Measurements from ENCODE around the gene ALDH3A2.

Gene ALDH3A2

GRCh38 chr17:19648475-19649273 lies at the start of gene ALDH3A2:
ALDH3A2 (plus strand) TSS chr17:19648751; CDS start chr17:19648972, 221 bp downstream.
- DNase-seq: peak; percentile 97

GRCh38 chr17:19610311-19610710 lies 38.2 kb upstream of the ALDH3A2 start:
- no peak for DNase-seq

DNA sequence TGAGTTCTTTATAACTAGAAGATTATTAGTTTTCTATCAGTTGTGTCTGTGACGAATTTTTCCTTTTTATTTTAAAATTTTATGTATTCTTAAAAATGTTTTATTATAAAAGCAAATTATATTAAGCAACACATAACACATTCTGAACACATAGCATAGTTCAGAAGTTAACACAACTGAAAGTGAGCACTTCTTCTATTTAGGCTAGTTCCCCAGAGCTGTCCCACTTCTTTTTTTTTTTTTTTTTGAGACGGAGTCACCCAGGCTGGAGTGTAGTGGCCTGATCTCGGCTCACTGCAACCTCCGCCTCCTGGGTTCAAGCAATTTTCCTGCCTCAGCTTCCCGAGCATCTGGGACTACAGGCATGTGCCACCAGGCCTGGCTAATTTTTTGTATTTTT lies 37.7 kb upstream of the ALDH3A2 start:
- no peak for DNase-seq

DNA sequence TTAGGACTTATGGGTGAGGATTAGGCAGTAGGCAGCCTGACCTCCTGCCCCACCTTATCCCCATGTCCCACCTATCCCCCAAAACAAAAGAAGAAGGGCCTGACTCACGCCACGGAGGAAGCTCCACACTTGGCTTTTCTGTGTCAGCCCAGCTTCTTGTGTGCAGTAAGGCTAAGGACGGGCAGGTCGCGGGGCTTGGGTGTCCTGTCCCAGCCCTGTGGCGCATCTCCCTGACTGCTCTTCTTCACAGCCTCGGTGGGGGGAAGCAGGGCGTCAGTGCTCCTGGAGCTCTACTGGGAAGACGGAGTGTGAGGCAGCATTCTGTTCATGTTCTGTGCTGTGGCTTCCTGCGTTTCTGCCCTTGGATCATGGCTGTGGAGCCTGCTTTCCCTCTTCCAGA lies 34.6 kb upstream of the ALDH3A2 start:
- DNase-seq: no peak

DNA sequence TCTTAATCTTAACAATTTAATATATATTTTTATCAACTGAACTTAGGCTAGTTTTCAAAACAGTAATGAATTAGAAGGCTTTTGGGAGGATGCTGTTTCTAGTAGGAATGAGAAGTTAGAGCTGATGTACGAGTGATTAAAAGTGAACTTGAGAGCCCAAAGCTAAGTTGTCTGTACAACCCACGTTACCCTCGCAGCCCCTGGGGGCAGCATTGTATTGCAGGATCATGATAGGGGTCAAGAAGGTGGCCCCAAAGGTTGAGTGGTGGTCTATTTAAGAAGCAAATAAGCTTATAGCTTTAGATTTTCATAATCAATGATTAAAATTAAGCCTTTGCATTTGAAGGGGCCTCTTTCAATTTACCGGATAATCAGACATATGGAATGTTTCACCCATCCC lies 33.7 kb upstream of the ALDH3A2 start:
- DNase-seq: no peak

- DNase-seq: no peak
These were observed 30.5 kb upstream of the ALDH3A2 start for GRCh38 chr17:19618015-19618414.

DNA sequence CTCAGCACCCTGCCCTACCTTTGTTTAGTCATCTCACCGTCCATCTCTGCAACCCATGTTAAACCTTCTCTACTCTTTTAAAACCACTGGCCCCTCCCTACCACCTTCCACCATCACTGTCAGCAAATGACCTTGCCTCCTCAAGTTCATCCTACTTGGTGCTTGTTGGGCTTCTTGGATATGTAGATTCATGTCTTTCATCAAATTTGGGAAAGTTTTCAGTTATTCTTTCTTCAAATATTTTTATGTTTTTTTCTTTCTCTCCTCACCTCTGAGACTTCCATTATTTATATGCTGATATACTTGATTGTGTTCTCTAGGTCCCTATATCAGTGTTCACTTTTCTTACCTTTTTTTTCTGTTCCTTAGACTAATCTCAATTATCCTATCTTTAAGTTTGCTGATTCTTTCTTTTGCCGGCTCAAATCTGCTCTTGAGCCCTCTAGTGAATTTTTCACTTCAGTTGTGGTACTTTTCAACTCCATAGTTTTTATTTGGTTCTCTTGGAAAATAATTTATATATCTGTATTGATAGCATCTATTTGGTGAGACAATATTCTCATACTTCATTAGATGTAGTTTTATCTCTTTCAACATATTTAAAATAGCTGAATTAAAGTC lies 28.7 kb upstream of the ALDH3A2 start:
- no peak for DNase-seq

GRCh38 chr17:19621697-19622096 lies 26.9 kb upstream of the ALDH3A2 start:
- no peak for DNase-seq

DNA sequence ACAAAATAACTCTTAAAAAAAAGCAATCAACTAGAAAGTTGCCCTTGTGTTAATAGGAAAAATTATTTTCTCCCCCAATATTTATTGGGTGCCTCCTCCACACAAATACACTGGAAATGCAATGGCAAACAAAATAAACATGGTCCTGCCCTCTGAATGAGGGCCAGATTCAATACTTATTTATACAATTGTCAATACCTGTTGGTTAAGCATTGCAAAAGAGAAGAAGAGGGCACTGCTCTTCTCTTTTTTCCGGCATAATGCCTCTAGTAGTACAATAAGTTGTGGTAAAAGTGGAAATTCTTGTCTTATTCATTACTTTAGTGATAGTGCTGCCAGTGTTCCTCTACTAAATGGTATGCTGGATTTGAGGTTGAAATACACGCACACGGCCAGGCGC lies 22.5 kb upstream of the ALDH3A2 start:
- no peak for DNase-seq

DNA sequence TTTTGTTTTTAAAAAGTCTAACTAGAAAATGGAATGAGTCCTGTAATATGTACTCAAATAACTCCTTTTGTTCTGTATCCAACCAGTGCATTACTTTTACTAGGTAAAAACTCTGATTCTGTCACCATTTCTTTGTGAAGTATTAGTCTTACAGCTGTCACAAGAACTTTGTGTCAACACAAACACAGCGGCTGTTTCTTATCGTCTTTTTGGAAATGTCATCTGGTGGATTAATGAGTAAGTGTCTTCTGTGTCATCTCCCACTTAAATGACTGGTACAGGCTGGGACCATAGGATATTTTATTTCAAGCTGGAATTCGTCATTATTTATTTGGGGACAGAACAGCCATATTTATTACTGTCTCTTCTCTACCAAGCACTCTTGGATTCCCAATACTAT lies 19.1 kb upstream of the ALDH3A2 start:
- DNase-seq: no peak

DNA sequence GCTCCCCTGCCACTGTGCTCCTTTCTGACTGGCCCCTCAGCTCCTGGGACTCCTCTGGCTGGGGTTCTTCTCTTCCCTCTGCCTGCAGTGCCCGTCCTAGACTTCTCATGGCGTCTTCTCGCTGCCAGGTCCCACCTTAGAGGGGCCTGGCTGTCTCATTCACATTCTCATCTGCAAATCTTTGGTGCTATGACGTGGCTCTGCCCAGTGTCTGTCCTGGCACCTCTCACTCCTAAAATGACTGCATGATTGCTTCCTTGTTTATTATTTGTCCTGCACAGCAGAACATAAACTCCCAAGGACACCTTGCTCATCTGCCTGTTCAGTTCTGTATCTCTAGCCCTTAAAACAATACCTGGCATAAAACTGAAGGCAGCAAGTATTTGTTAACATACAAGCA lies 18.5 kb upstream of the ALDH3A2 start:
- DNase-seq: no peak

DNA sequence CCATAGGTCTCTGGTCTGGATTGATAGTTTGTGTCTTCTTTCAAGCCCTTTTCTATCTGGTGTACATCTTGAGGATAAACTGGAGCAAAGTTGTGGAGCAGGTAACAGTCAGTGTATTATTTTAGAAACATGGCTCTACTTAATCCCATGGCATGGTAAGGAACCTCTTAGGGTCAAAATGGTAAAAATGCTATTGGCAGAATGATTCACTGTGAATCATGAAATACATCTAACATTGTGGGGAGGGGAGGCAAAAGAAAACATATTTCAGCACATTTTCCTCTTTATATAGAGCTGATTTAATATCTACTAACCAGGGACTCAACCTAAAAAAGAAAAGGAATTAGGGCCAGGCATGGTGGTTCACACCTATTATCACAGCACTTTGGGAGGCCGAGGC lies 17.9 kb upstream of the ALDH3A2 start:
- no peak for DNase-seq

- DNase-seq: no peak
These were observed 16.6 kb upstream of the ALDH3A2 start for GRCh38 chr17:19631905-19632304.

DNA sequence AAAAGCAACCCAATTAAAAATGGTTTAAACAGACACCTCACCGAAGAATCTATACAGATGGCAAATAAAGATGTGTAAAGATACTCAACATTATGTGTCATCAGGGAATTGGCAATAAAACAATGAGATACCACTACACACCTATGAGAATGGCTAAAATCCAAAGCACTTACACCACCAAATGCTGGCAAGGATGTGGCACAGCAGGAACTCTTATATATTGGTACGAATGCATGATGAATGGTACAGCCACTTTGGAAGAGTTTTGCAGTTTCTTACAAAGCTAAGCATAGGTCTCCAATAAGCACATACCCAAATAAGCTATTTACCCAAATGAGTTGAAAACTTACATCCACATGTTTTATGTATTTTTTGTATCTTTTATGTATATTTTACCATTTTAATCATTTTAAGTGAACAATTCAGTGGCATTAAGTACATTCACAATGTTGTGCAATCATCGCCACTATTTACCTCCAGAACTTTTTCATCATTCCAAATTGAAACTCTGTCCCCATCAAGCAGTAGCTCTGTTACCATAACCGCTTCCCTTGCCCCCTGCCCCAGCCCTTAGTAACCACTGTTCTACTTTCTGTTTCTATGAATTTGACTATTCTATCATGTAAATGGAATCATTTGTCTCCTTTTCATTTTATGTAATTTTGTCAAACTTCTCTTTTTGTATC lies 6.7 kb upstream of the ALDH3A2 start:
- DNase-seq: no peak

DNA sequence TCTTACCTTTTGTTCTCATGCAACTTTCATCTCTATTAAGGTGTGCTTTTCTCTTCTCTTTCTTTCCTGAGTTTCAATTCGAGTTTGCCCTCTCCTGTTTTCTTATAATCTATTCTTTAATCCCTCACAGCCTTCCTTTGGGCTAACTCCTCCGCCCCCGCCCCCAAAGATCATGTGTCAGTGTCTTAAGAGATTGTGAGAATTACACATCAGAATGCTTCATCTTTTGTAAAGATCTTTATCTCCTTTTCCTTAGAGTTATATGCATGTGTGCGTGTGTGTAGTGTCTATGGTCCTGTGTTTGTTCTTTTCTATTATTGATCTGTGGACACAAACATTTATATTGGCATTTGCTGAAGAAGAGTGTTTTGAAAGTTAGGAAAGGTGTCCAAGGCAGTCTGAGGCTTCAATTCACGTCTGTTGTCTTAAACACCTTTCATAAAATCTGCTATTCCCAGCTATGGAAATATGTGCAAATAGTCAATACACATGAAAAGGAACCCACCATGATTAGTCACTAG lies 6.1 kb upstream of the ALDH3A2 start:
- DNase-seq: no peak

DNA sequence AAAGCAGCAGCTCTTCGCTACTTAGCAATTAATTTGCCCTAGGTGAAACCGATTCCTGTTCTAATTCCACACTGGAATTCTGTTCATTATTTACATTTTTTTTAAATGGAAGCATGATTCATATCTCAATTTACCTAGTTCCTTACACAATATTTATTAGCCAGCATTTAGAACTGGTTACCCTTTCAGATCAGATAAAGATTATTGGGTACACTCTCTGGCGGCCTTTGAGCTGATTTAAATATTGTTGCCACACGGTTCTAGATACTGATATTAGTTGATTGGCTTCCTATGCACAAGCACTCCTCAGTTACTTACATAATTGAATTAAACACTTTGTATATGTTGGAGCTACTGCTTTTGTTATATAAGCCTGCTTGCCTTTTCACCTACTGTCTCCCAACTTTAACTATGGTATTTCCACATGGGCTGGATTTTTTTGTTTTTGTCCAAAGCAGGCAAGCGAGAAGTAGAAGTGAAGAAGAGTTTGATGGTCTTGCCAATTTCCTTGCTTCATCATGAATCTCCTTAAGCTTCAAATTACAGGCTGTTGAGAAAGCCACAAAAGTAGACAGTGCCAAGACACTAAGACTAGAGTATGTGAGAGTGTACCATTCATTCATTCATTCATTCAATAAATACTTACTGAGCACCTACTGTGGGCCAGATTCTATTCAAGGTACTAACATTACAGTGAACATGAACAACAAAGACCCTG lies 3.9 kb upstream of the ALDH3A2 start:
- no peak for DNase-seq

GRCh38 chr17:19645734-19646201 lies 2.8 kb upstream of the ALDH3A2 start:
- DNase-seq: no peak

- DNase-seq: peak; percentile 72
These were observed 1.5 kb upstream of the ALDH3A2 start for GRCh38 chr17:19646788-19647696.

DNA sequence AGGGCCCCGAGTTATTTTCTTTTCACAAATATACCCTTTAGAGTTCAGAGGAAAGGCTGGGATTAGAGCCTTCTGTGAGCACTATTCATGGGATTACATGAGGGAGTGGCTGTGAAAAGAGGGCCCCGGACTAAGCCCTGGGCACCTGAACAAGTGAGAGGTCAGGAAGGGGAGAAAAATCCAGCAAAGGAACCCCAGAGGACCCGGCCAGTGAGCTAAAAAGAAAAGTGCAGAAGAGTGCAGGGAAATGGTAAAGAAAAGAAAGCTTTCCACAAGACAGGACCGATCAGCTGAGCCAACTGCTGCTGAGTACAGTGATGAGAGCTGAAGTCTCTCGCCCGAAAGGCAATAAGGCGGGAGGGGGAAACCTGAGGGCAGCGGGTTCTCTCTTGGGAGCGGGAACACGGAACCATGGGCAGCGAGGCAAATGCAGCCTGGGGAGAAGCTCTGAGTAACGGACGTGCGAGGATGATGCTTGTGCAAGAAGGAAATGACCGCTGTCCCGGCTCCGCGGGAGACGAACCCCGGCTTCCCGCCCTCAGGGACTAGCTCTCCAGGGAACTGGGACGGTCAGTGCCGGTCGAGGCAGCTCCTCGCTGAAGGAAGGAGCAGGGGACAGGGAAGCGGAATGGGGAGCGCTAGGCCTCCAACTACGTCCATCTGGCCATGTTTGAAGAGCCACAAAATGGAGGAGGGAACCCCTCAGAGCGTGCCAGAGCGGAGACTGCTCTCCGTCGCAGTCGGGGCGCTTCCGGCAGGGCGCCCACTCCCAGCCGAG lies 665 bp upstream of the ALDH3A2 start:
- DNase-seq: peak; percentile 83

GRCh38 chr17:19649274-19649541 lies 657 bp downstream of the ALDH3A2 start:
- no peak for DNase-seq

- DNase-seq: no peak
These were observed 2.3 kb downstream of the ALDH3A2 start for GRCh38 chr17:19650826-19651225.

All from NCI-H510A treated with DMSO at 0.1 percent for 48 hours (cell line).